ENCODE results near the gene EDAR.

Gene EDAR

DNA sequence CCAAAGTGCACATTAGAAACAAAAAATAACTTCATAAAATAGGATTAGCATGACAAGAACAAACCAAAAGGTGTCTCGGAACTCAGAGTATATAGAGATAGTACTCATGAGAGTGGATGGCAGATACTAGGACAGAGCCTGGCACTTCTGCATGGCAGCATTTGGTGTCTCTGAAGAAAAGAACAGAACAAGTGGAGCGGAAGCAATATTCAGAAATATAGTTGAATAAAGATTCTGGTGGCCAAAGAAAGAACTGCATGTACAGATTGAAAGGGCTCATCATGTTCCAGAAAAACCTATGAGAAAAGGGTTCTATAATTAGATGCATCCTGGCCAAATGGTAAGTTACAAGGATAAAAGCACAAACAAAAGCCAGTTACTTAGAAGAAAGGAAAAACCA lies 111.5 kb downstream of the EDAR start:
- H3K9me3 ChIP-seq (ENCODE audit: low read length): no peaks in the 10 kb centered on the region; the same call in 1 of the 2 replicates
- H4K20me1 ChIP-seq (ENCODE audit: insufficient read depth, low read length): no peaks in the 10 kb centered on the region
- no peak overlapping the region for H2AFZ ChIP-seq (ENCODE audit: low read length)
- no peak overlapping the region for H3K4me3 ChIP-seq (ENCODE audit: low read depth, low read length, poor library complexity, severe bottlenecking)
- H3K4me2 ChIP-seq (ENCODE audit: low read length): no peak overlapping the region
- H3K27ac ChIP-seq (ENCODE audit: low read depth, low read length, poor library complexity, severe bottlenecking): no peak overlapping the region
- no peaks in the 10 kb centered on the region for H3F3A ChIP-seq (ENCODE audit: insufficient read depth, low read length)
- no peaks in the 10 kb centered on the region for H3K79me2 ChIP-seq (ENCODE audit: insufficient read depth, low read length)
- H3K9ac ChIP-seq (ENCODE audit: low read length): no peak overlapping the region
- TF ChIP-seq EZH2 (IDR thresholded peaks at IDR 0.05; ENCODE audit: borderline replicate concordance, low read length): no peak
- TF ChIP-seq, protein P1, sequence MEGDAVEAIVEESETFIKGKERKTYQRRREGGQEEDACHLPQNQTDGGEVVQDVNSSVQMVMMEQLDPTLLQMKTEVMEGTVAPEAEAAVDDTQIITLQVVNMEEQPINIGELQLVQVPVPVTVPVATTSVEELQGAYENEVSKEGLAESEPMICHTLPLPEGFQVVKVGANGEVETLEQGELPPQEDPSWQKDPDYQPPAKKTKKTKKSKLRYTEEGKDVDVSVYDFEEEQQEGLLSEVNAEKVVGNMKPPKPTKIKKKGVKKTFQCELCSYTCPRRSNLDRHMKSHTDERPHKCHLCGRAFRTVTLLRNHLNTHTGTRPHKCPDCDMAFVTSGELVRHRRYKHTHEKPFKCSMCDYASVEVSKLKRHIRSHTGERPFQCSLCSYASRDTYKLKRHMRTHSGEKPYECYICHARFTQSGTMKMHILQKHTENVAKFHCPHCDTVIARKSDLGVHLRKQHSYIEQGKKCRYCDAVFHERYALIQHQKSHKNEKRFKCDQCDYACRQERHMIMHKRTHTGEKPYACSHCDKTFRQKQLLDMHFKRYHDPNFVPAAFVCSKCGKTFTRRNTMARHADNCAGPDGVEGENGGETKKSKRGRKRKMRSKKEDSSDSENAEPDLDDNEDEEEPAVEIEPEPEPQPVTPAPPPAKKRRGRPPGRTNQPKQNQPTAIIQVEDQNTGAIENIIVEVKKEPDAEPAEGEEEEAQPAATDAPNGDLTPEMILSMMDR (IDR thresholded peaks at IDR 0.05; ENCODE audit: low read length): no peak
- no peaks in the 10 kb centered on the region for H3K4me1 ChIP-seq (ENCODE audit: insufficient read depth, low read length, severe bottlenecking)
- peaks cover 6% of the 10 kb centered on the region for H3K36me3 ChIP-seq (ENCODE audit: insufficient read depth, low read length)
- no peaks in the 10 kb centered on the region for H3K27me3 ChIP-seq (ENCODE audit: insufficient read depth, low read length)
- no peaks in the 10 kb centered on the region for H3K9me2 ChIP-seq (ENCODE audit: low read depth, low read length)

DNA sequence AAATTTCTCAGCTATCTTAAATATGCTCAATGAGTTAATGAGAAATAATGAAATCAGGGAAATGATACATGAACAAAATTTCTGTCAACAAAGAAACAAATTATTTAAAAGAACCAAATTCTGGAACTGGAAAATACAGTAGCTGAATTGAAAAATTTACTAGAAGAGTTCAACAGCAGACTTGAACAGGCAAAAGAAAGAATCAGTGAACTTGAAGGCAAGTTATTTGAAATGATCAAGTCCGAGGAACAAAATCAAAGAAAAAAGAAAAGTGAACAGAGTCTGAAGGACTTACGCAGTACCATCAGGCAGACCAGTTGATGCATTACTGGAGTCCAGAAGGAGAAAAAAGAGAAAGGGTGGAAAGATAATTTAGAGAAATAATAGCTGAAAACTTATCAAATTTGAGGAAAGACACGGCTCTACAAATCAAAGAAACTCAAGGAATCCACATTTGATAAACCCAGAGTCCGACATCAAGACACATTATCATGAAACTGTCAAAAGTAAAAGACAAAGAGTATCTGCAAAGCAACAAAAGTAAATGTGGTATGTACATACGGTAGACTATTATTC lies 118.9 kb downstream of the EDAR start:
- Histone ChIP-seq H3K9me2 (ENCODE audit: low read depth, low read length) (no peaks in the 10 kb centered on the region), H3K36me3 (ENCODE audit: insufficient read depth, low read length) (peaks cover 22% of the 10 kb centered on the region), H3K9me3 (ENCODE audit: low read length) (peaks cover 10% of the 10 kb centered on the region; the same call in 1 of the 2 replicates), H3K4me1 (ENCODE audit: insufficient read depth, low read length, severe bottlenecking) (no peaks in the 10 kb centered on the region), H3K9ac (ENCODE audit: low read length) (no peak overlapping the region), H3K4me2 (ENCODE audit: low read length) (no peak overlapping the region), H3F3A (ENCODE audit: insufficient read depth, low read length) (no peaks in the 10 kb centered on the region), H4K20me1 (ENCODE audit: insufficient read depth, low read length) (no peaks in the 10 kb centered on the region), H3K27me3 (ENCODE audit: insufficient read depth, low read length) (no peaks in the 10 kb centered on the region), H2AFZ (ENCODE audit: low read length) (no peak overlapping the region), H3K79me2 (ENCODE audit: insufficient read depth, low read length) (no peaks in the 10 kb centered on the region), H3K4me3 (ENCODE audit: low read depth, low read length, poor library complexity, severe bottlenecking) (no peak overlapping the region), H3K27ac (ENCODE audit: low read depth, low read length, poor library complexity, severe bottlenecking) (no peak overlapping the region)
- no peak for TF ChIP-seq EZH2 (IDR thresholded peaks at IDR 0.05; ENCODE audit: borderline replicate concordance, low read length)
- TF ChIP-seq, protein P1 (IDR thresholded peaks at IDR 0.05; ENCODE audit: low read length): no peak

DNA sequence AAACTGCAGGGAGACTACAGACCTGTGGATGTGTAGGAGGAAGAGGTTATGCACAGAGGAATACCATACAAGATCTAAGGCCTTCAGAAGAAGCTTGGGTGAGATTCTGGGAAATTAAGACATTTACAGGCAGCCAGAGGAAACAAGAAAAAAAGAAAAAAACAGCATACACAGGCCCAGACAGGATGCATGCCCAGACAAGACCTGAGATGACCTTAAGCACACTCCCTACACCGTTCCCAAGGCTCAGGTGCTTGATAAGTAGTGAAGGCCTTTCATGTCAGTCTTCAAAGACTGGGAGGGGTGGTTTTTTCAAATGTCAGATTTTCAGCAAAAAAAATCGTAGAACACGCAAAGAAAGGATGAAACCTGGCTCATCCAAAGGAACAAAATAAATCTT lies 119.5 kb downstream of the EDAR start:
- no peak for TF ChIP-seq EZH2 (IDR thresholded peaks at IDR 0.05; ENCODE audit: borderline replicate concordance, low read length)
- TF ChIP-seq, protein P1 (IDR thresholded peaks at IDR 0.05; ENCODE audit: low read length): no peak
- Histone ChIP-seq H3K9me3 (ENCODE audit: low read length) (peaks cover 10% of the 10 kb centered on the region; the same call in 1 of the 2 replicates), H3K27ac (ENCODE audit: low read depth, low read length, poor library complexity, severe bottlenecking) (no peak overlapping the region), H3K9ac (ENCODE audit: low read length) (no peak overlapping the region), H3K9me2 (ENCODE audit: low read depth, low read length) (no peaks in the 10 kb centered on the region), H3K4me1 (ENCODE audit: insufficient read depth, low read length, severe bottlenecking) (no peaks in the 10 kb centered on the region), H3K27me3 (ENCODE audit: insufficient read depth, low read length) (no peaks in the 10 kb centered on the region), H3K36me3 (ENCODE audit: insufficient read depth, low read length) (peaks cover 23% of the 10 kb centered on the region), H2AFZ (ENCODE audit: low read length) (no peak overlapping the region), H4K20me1 (ENCODE audit: insufficient read depth, low read length) (no peaks in the 10 kb centered on the region), H3K4me3 (ENCODE audit: low read depth, low read length, poor library complexity, severe bottlenecking) (no peak overlapping the region), H3F3A (ENCODE audit: insufficient read depth, low read length) (no peaks in the 10 kb centered on the region), H3K4me2 (ENCODE audit: low read length) (no peak overlapping the region), H3K79me2 (ENCODE audit: insufficient read depth, low read length) (no peaks in the 10 kb centered on the region)
